Measurements from ENCODE around the gene MICAL2. TPM values are rescaled to one million over a fixed set of nuclear protein-coding genes. Genes with fewer than 3 reads are reported as not detected.

The MICAL2 gene, protein sequence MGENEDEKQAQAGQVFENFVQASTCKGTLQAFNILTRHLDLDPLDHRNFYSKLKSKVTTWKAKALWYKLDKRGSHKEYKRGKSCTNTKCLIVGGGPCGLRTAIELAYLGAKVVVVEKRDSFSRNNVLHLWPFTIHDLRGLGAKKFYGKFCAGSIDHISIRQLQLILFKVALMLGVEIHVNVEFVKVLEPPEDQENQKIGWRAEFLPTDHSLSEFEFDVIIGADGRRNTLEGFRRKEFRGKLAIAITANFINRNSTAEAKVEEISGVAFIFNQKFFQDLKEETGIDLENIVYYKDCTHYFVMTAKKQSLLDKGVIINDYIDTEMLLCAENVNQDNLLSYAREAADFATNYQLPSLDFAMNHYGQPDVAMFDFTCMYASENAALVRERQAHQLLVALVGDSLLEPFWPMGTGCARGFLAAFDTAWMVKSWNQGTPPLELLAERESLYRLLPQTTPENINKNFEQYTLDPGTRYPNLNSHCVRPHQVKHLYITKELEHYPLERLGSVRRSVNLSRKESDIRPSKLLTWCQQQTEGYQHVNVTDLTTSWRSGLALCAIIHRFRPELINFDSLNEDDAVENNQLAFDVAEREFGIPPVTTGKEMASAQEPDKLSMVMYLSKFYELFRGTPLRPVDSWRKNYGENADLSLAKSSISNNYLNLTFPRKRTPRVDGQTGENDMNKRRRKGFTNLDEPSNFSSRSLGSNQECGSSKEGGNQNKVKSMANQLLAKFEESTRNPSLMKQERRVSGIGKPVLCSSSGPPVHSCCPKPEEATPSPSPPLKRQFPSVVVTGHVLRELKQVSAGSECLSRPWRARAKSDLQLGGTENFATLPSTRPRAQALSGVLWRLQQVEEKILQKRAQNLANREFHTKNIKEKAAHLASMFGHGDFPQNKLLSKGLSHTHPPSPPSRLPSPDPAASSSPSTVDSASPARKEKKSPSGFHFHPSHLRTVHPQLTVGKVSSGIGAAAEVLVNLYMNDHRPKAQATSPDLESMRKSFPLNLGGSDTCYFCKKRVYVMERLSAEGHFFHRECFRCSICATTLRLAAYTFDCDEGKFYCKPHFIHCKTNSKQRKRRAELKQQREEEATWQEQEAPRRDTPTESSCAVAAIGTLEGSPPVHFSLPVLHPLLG
- total RNA-seq (2022; extraction: Qiagen RNA extraction): 127 to 156 TPM (median 149 TPM) in 5 replicates

DNA sequence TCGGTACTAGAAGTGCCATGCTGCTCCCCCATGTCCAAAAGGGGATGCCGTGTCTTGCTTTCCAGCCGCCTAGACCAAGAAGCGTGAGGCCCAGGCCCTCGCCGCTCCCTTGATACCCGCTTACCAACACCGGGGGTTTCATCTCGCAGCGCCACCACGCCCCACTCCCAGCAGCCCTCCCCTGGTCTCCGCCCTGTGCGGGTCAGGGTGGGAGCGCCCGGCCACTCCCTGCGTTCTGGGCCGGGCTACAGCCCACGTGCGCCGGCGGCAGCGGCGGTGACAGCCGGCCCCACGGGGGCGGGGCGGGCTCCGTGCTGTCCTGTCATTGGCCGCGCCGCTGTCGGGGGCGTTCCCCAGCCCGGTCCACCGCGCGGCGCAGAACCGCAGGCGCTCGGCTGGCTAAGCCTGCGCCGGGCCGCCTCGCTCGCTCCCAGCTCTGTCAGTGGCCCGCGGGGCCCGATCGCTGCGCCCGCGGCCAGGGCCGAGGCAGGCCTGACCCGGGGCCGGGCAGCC, at the start of gene MICAL2:
TSS of gene MICAL2 (plus strand) at position 390 of the 513 bp plus-strand sequence. CDS start 51,566 bp downstream, outside the sequence.

Other genes starting within 250 kb of the MICAL2 start
- 15.4 to 21.3 TPM (median 19.2 TPM) in 5 replicates for gene DKK3, start 102.0 kb upstream of the MICAL2 start, total RNA-seq (2022; extraction: Qiagen RNA extraction)